ENCODE data around the gene CAMSAP1. TPM values are rescaled to one million over a fixed set of nuclear protein-coding genes. Genes with fewer than 3 reads are reported as not detected.

Gene CAMSAP1
- total and polyA plus RNA-seq, 9 of the 15 experiments (the other 6 are each of a cell fraction or from before 2014, with no cell fraction given): 1.5 to 28.8 (median 14.3) TPM

- CTCF ChIA-PET (ENCODE audit: low intra/inter-chr PET ratio): no interaction called here
- BruUV-seq (replicated peaks): no TSS peak
- Histone ChIP-seq H3K4me3 (no peak overlapping the region), H3K36me3 (ENCODE audit: control insufficient read depth, insufficient read depth, low read length) (peaks cover 65% of the 10 kb centered on the region; the same call in 2 of the 3 replicates), H2AFZ (ENCODE audit: low read depth, low read length) (no peak overlapping the region), H3K9ac (ENCODE audit: insufficient read depth in 1 of 2, low read depth in 2 of 2, low read length in 2 of 2) (no peak overlapping the region; a peak in 1 of 4 replicates), H4K20me1 (replicated peaks; ENCODE audit: control insufficient read depth, insufficient read depth, low read length) (no peaks in the 10 kb centered on the region), H3K27ac (ENCODE audit: extremely low read depth, low read depth, low read length) (no peak overlapping the region), H3K4me1 (replicated peaks in 1 of 2; ENCODE audit: control insufficient read depth in 2 of 2, insufficient read depth in 2 of 2, low read length in 2 of 2) (peaks cover 0 to 17% of the 10 kb centered on the region in 2 experiments; a peak in 2 of 5 replicates), H3K79me2 (ENCODE audit: control insufficient read depth, insufficient read depth, low read length) (no peaks in the 10 kb centered on the region), H3K4me2 (ENCODE audit: insufficient read depth, low read length) (no peak overlapping the region), H3K9me3 (replicated peaks; ENCODE audit: control insufficient read depth, insufficient read depth, low read depth, low read length) (peaks cover 15% of the 10 kb centered on the region), H3K27me3 (ENCODE audit: control insufficient read depth in 2 of 2, insufficient read depth in 2 of 2, low read length in 2 of 2) (no peaks in the 10 kb centered on the region), H3K9me1 (ENCODE audit: control insufficient read depth, insufficient read depth, low read length) (no peaks in the 10 kb centered on the region)
- TF ChIP-seq RBM22 (IDR thresholded peaks at IDR 0.05; ENCODE audit: low read depth, low read length, poor library complexity, severe bottlenecking) (peak; percentile 59), ZNF79 (CRISPR knock-in tag; IDR thresholded peaks at IDR 0.05; ENCODE audit: low read depth) (no peak), BRCA1 (IDR thresholded peaks at IDR 0.05) (no peak), BRCA1 (CRISPR knock-in tag; IDR thresholded peaks at IDR 0.05) (no peak), POLR2AphosphoS5 (IDR thresholded peaks at IDR 0.05; ENCODE audit: control insufficient read depth, insufficient read depth, low read depth, low read length) (no peak), LARP7 (IDR thresholded peaks at IDR 0.05) (no peak), POLR2G (IDR thresholded peaks at IDR 0.05; ENCODE audit: low read depth, low read length) (peak; percentile 63; the same call in 1 of the 2 replicates), GABPB2 (CRISPR knock-in tag; conservative IDR thresholded peaks at IDR 0.05) (no peak)
- intact Hi-C loops (cut with micrococcal nuclease) (no loop called here), in situ Hi-C loops (cut with MboI) (no loop called here)
- POLR2A ChIA-PET: interaction anchor here (0.6 to 1.1 kb wide), 7 partner anchors 11 to 405 kb away, joined by 3 to 4 read pairs (median 3); no protein-coding TSS in a partner anchor
- no peak for DNase-seq (ENCODE audit: extremely low read depth in 1 of 4, low spot score in 3 of 4)
- 94% methylated on average over 18 of the region's 24 CpGs for WGBS (ENCODE audit: insufficient coverage, low coverage, missing lambda C conversion rate)
- no peak; the same call in 2 of the 3 replicates for ATAC-seq
- FAIRE-seq: no peak
Measured at GRCh38 chr9:135920973-135921585, 13.7 kb upstream of the CAMSAP1 start.
